H1 (cell line): ENCODE measurements around the gene ETDC. TPM values are rescaled to one million over a fixed set of nuclear protein-coding genes. Genes with fewer than 3 reads are reported as not detected.

Experiments used
- CTCF ChIA-PET: fragments of 300-600 bp; sonication (Branson Sonifier 250); formaldehyde crosslinking; loops from one replicate; lab custom pipeline; 2021; ENCODE audit not compliant: partially characterized antibody; lab: Charles Lee
- POLR2A ChIA-PET: fragments of 300-600 bp; sonication (Branson Sonifier 250); formaldehyde crosslinking; loops from one replicate; lab custom pipeline; 2021; ENCODE audit warnings: inconsistent platforms; ENCODE audit not compliant: partially characterized antibody; lab: Charles Lee
- DNase-seq, 2 experiments: peaks; one replicate each; pipeline versions ENCODE4 v3.0.0 to v3.0.0-alpha.2; 2010 to 2022; ENCODE audit warnings: low spot score in 2 of 2, low read depth in 1 of 2, mixed read lengths in 1 of 2
- FAIRE-seq: peaks from 2 replicates; lab custom pipeline; 2011; peaks lifted over from hg19 to GRCh38; lab: Jason Lieb, UNC
- H2AFZ ChIP-seq: 2 replicates; pipeline ENCODE4 v1.8.1; 2012; ENCODE audit warnings: low read length, inconsistent platforms
- H2AK5ac ChIP-seq: 2 replicates; pipeline ENCODE4 v1.6.1; 2013; ENCODE audit warnings: low read depth, low read length
- H2BK120ac ChIP-seq: replicated peaks from 2 replicates; pipeline ENCODE3; 2013; ENCODE audit warnings: low read depth, low read length, inconsistent platforms
- H2BK12ac ChIP-seq: 2 replicates; pipeline ENCODE4 v1.6.1; 2013; ENCODE audit warnings: low read depth, low read length
- H2BK15ac ChIP-seq: 2 replicates; pipeline ENCODE4 v1.6.1; 2013; ENCODE audit warnings: low read length
- H2BK20ac ChIP-seq: 2 replicates; pipeline ENCODE4 v1.6.1; 2013; ENCODE audit warnings: low read length
- H2BK5ac ChIP-seq: 2 replicates; pipeline ENCODE4 v1.6.1; 2013; ENCODE audit warnings: low read depth, low read length
- H3K14ac ChIP-seq: 2 replicates; pipeline ENCODE4 v1.6.1; 2013; ENCODE audit warnings: inconsistent platforms; ENCODE audit not compliant: insufficient read length
- H3K18ac ChIP-seq: 2 replicates; pipeline ENCODE4 v1.6.1; 2013; ENCODE audit warnings: low read length; ENCODE audit errors: extremely low read depth
- H3K23ac ChIP-seq: 2 replicates; pipeline ENCODE4 v1.6.1; 2013; ENCODE audit warnings: inconsistent platforms; ENCODE audit not compliant: insufficient read length
- H3K23me2 ChIP-seq: 2 replicates; pipeline ENCODE4 v1.6.1; 2013; ENCODE audit warnings: low read depth, low read length
- H3K27ac ChIP-seq: 2 replicates; pipeline ENCODE4 v1.6.1; 2011; ENCODE audit warnings: low read depth, low read length, inconsistent platforms
- H3K27me3 ChIP-seq, 4 experiments: replicated peaks in 1 of 4; 1 replicate in 1 of 4; 2 replicates in 3 of 4; pipeline versions ENCODE4 v1.6.1 to v1.8.1; 2011 to 2013; ENCODE audit warnings: low read length in 3 of 4, mild to moderate bottlenecking in 3 of 4, inconsistent platforms in 2 of 4, mixed read lengths in 2 of 4, moderate library complexity in 1 of 4; ENCODE audit not compliant: control insufficient read depth in 3 of 4, insufficient read depth in 3 of 4; ENCODE audit errors: extremely low read depth in 1 of 4
- H3K36me3 ChIP-seq, 4 experiments: 2 replicates each; pipeline versions ENCODE4 v1.6.1 to v1.8.1; 2011 to 2013; ENCODE audit warnings: mild to moderate bottlenecking in 4 of 4, low read length in 3 of 4, moderate library complexity in 2 of 4, control low read depth in 1 of 4, inconsistent platforms in 1 of 4; ENCODE audit not compliant: insufficient read depth in 4 of 4, control insufficient read depth in 2 of 4
- H3K4ac ChIP-seq: replicated peaks from 2 replicates; pipeline ENCODE3; 2013; ENCODE audit warnings: low read length, low read depth, mixed read lengths, inconsistent platforms; ENCODE audit not compliant: insufficient read length
- H3K4me1 ChIP-seq, 4 experiments: replicated peaks in 1 of 4; 1 replicate in 1 of 4; 2 replicates in 3 of 4; pipeline versions ENCODE4 v1.6.1 to v1.8.1; 2011 to 2013; ENCODE audit warnings: low read length in 3 of 4, inconsistent platforms in 2 of 4, mixed read lengths in 1 of 4; ENCODE audit not compliant: insufficient read depth in 4 of 4, control insufficient read depth in 3 of 4
- H3K4me2 ChIP-seq, 2 experiments: 2 replicates each; pipeline versions ENCODE4 v1.6.1 to v1.8.1; 2011 to 2013; ENCODE audit warnings: low read depth in 2 of 2, low read length in 2 of 2, control low read depth in 1 of 2, inconsistent platforms in 1 of 2, mild to moderate bottlenecking in 1 of 2; ENCODE audit not compliant: insufficient read depth in 1 of 2
- H3K4me3 ChIP-seq, 4 experiments: fragments of 200-600, 300-600 bp in 1 of 4; sonication (generic), shearing (Covaris generic), sonication (Bioruptor Twin) in 1 of 4; 2 replicates each; pipeline versions ENCODE4 v1.5.1 to v1.8.1; 2011 to 2016; ENCODE audit warnings: low read length in 4 of 4, low read depth in 3 of 4, control low read depth in 2 of 4, inconsistent platforms in 2 of 4, mild to moderate bottlenecking in 2 of 4, mixed read lengths in 1 of 4, moderate library complexity in 1 of 4; ENCODE audit not compliant: insufficient read depth in 2 of 4; ENCODE audit errors: extremely low read depth in 1 of 4
- H3K56ac ChIP-seq: replicated peaks from 2 replicates; pipeline ENCODE3; 2013; ENCODE audit warnings: low read depth, mild to moderate bottlenecking, mixed read lengths, low read length, inconsistent platforms; ENCODE audit not compliant: insufficient read length
- H3K79me1 ChIP-seq: 2 replicates; pipeline ENCODE4 v1.6.1; 2013; ENCODE audit warnings: low read depth, low read length, control low read depth
- H3K79me2 ChIP-seq, 2 experiments: 2 replicates each; pipeline versions ENCODE4 v1.6.1 to v1.8.1; 2012 to 2013; ENCODE audit warnings: low read length in 2 of 2, mild to moderate bottlenecking in 2 of 2, inconsistent platforms in 1 of 2; ENCODE audit not compliant: insufficient read depth in 2 of 2, control insufficient read depth in 1 of 2
- H3K9ac ChIP-seq, 4 experiments: replicated peaks in 1 of 4; 1 replicate in 1 of 4; 2 replicates in 3 of 4; pipeline versions ENCODE4 v1.6.1 to v1.8.1; 2011 to 2013; ENCODE audit warnings: low read depth in 3 of 4, low read length in 3 of 4, control low read depth in 2 of 4, mild to moderate bottlenecking in 2 of 4, moderate library complexity in 2 of 4, inconsistent platforms in 1 of 4; ENCODE audit errors: extremely low read depth in 1 of 4
- H3K9me3 ChIP-seq, 2 experiments: 2 replicates each; pipeline versions ENCODE4 v1.6.1 to v1.8.1; 2012 to 2013; ENCODE audit warnings: mild to moderate bottlenecking in 2 of 2, moderate library complexity in 2 of 2, control low read depth in 1 of 2, inconsistent platforms in 1 of 2, low read depth in 1 of 2, low read length in 1 of 2, mixed read lengths in 1 of 2; ENCODE audit not compliant: insufficient read depth in 2 of 2
- H4K20me1 ChIP-seq, 2 experiments: replicated peaks in 1 of 2; 2 replicates each; pipeline versions ENCODE3 to v1.8.1; 2011 to 2013; ENCODE audit warnings: inconsistent platforms in 2 of 2, low read length in 2 of 2, mild to moderate bottlenecking in 1 of 2; ENCODE audit not compliant: insufficient read depth in 2 of 2, control insufficient read depth in 1 of 2
- H4K5ac ChIP-seq: 2 replicates; pipeline ENCODE4 v1.6.1; 2013; ENCODE audit warnings: low read length, low read depth, mixed read lengths, inconsistent platforms; ENCODE audit not compliant: insufficient read length
- H4K8ac ChIP-seq: 2 replicates; pipeline ENCODE4 v1.8.0; 2013; ENCODE audit warnings: mild to moderate bottlenecking, moderate library complexity, low read length, inconsistent platforms; ENCODE audit not compliant: insufficient read depth; ENCODE audit errors: extremely low read depth
- H4K91ac ChIP-seq: replicated peaks from 2 replicates; pipeline ENCODE3; 2013; ENCODE audit warnings: low read length, mixed read lengths, inconsistent platforms; ENCODE audit not compliant: insufficient read length
- ASH2L ChIP-seq: fragments of 200-600, 300-600 bp; sonication (generic); IDR thresholded peaks from one replicate; pipeline ENCODE4 v1.7.1; 2017; ENCODE audit warnings: low read length
- CEBPB ChIP-seq: IDR thresholded peaks from 2 replicates; pipeline ENCODE4 v1.6.1; 2012; ENCODE audit warnings: low read depth, low read length
- CREB1 ChIP-seq: IDR thresholded peaks from 2 replicates; pipeline ENCODE4 v1.6.1; 2012; ENCODE audit warnings: inconsistent platforms
- GABPA ChIP-seq: IDR thresholded peaks from 2 replicates; pipeline ENCODE4 v1.6.1; 2011; ENCODE audit warnings: mild to moderate bottlenecking, low read length, moderate library complexity, borderline replicate concordance; ENCODE audit not compliant: insufficient read depth
- KDM5A ChIP-seq: fragments of 200-600 bp; IDR thresholded peaks from 2 replicates; pipeline ENCODE4 v1.7.1; 2012; ENCODE audit warnings: mild to moderate bottlenecking, low read length, inconsistent platforms, mixed read lengths
- MAX ChIP-seq: IDR thresholded peaks from 2 replicates; pipeline ENCODE4 v1.6.1; 2012; ENCODE audit warnings: inconsistent platforms
- POLR2AphosphoS5 ChIP-seq: IDR thresholded peaks from 2 replicates; pipeline ENCODE4 v1.6.1; 2011; ENCODE audit warnings: low read depth, low read length
- RBBP5 ChIP-seq: IDR thresholded peaks from 2 replicates; pipeline ENCODE4 v1.7.1; 2012; ENCODE audit warnings: low read depth, mild to moderate bottlenecking, inconsistent platforms, low read length, moderate library complexity, borderline replicate concordance
- RNF2 ChIP-seq: fragments of 200-900, 300-1000 bp; sonication (generic); IDR thresholded peaks from 2 replicates; pipeline ENCODE4 v1.7.1; 2016; ENCODE audit warnings: borderline replicate concordance, low read depth, mild to moderate bottlenecking, antibody characterized with exemption, low read length; ENCODE audit not compliant: poor library complexity, severe bottlenecking; ENCODE audit errors: missing control alignments
- SP2 ChIP-seq: IDR thresholded peaks from 2 replicates; pipeline ENCODE4 v1.6.1; 2012; ENCODE audit warnings: mild to moderate bottlenecking, low read length, inconsistent platforms
- SRF ChIP-seq: IDR thresholded peaks from 2 replicates; pipeline ENCODE4 v1.6.1; 2011; ENCODE audit warnings: mild to moderate bottlenecking, low read depth, low read length, moderate library complexity
- TAF1 ChIP-seq: IDR thresholded peaks from 2 replicates; pipeline ENCODE4 v1.6.1; 2011; ENCODE audit warnings: mild to moderate bottlenecking, low read depth, low read length
- TCF12 ChIP-seq: IDR thresholded peaks from 2 replicates; pipeline ENCODE4 v1.6.1; 2011; ENCODE audit warnings: low read depth, mild to moderate bottlenecking, low read length
- YY1 ChIP-seq: IDR thresholded peaks from 2 replicates; pipeline ENCODE4 v1.6.1; 2011; ENCODE audit warnings: low read depth, mild to moderate bottlenecking, low read length
- WGBS, 2 experiments: shearing (Covaris generic) in 1 of 2; methylation state at CpG; one replicate each; pipeline versions ENCODE4 v1.1.6 to v1.1.7; 2013 to 2015; ENCODE audit warnings: low lambda C conversion rate in 2 of 2, mixed read lengths in 2 of 2, inconsistent platforms in 1 of 2, low coverage in 1 of 2, missing lambda C conversion rate in 1 of 2; ENCODE audit not compliant: insufficient replicate concordance in 2 of 2, insufficient coverage in 1 of 2, insufficient read length in 1 of 2; ENCODE audit errors: extremely low coverage in 1 of 2, missing lambda C conversion rate in 1 of 2; 5-methylcytosine and 5-hydroxymethylcytosine counted together
- polyA plus RNA-seq, 7 experiments: library from polyadenylated mRNA; depleted of rRNA in 3 of 7; stranded (reverse) in 5 of 7; unstranded in 2 of 7; fragments of >200 nt in 5 of 7; fragments of 200-250 nt in 2 of 7; gene quantifications; 1 replicate in 5 of 7; 2 replicates in 1 of 7; 4 replicates in 1 of 7; pipeline versions ENCODE4 v1.2.1 to v1.2.3, GENCODE V29; 2011 to 2013; ENCODE audit warnings: missing spikeins in 2 of 7, mixed read lengths in 2 of 7
- total RNA-seq: library from RNA; stranded (reverse); fragmentation: NEBNext Ultra II Directional; extraction: Animal tissue kit (Norgen Biotek cat#: 25700); gene quantifications from 2 replicates; pipeline ENCODE4 v1.2.1, GENCODE V29; 2021
- TF ChIP-seq, protein P1 (sequence below): IDR thresholded peaks from 2 replicates; pipeline ENCODE4 v1.6.1; 2012; ENCODE audit warnings: inconsistent platforms

Gene ETDC
- total and polyA plus RNA-seq, 2 of the 8 experiments (the other 6 are each of a cell fraction or from before 2014, with no cell fraction given): not detected

- Histone ChIP-seq H2AFZ (no peak overlapping the region), H3K79me2 (no peaks in the 10 kb centered on the region; a peak in 1 of 4 replicates), H3K23me2 (no peaks in the 10 kb centered on the region), H4K20me1 (no peaks in the 10 kb centered on the region), H3K56ac (no peak overlapping the region), H3K4me1 (no peaks in the 10 kb centered on the region), H2BK5ac (no peak overlapping the region), H3K4ac (no peak overlapping the region), H3K79me1 (no peaks in the 10 kb centered on the region), H3K9ac (no peak overlapping the region), H2BK120ac (no peak overlapping the region), H3K23ac (no peak overlapping the region), H2AK5ac (no peak overlapping the region), H4K91ac (no peak overlapping the region), H4K8ac (no peak overlapping the region), H3K27ac (no peak overlapping the region), H2BK15ac (no peak overlapping the region), H3K18ac (no peak overlapping the region), H3K27me3 (no peaks in the 10 kb centered on the region), H3K4me2 (no peak overlapping the region), H2BK20ac (no peak overlapping the region), H4K5ac (no peak overlapping the region), H3K36me3 (peaks cover 0 to 11% (median 5%) of the 10 kb centered on the region in 4 experiments; a peak in 2 of 8 replicates), H3K14ac (no peak overlapping the region), H2BK12ac (no peak overlapping the region), H3K9me3 (peaks cover 4 to 11% of the 10 kb centered on the region in 2 experiments; a peak in 3 of 4 replicates), H3K4me3 (no peak overlapping the region)
- DNase-seq (no peak), FAIRE-seq (no peak)
- WGBS, 2 experiments: 80% methylated on average over 1 of the region's 1 CpG; no CpG with 5 or more reads in 1 of the 2 experiments
- POLR2A ChIA-PET: no interaction called here
- CTCF ChIA-PET: no interaction called here
- TF ChIP-seq POLR2AphosphoS5 (no peak), CREB1 (no peak), SP2 (no peak), TCF12 (no peak), YY1 (no peak), MAX (no peak), CEBPB (no peak), SRF (no peak), KDM5A (no peak), RNF2 (no peak), RBBP5 (no peak), GABPA (no peak), TAF1 (no peak), ASH2L (no peak)
- TF ChIP-seq, protein P1, sequence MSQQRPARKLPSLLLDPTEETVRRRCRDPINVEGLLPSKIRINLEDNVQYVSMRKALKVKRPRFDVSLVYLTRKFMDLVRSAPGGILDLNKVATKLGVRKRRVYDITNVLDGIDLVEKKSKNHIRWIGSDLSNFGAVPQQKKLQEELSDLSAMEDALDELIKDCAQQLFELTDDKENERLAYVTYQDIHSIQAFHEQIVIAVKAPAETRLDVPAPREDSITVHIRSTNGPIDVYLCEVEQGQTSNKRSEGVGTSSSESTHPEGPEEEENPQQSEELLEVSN: no peak
These were observed 6.6 kb downstream of the ETDC start for GRCh38 chrX:135315864-135316263.
